Mesodermal cell (in vitro differentiated cells): ENCODE measurements around the gene PTPRE.

Source experiments
- H3K27ac ChIP-seq: 2 replicates; pipeline ENCODE4 v1.7.0; 2013; ENCODE audit warnings: mild to moderate bottlenecking, low read depth, low read length, moderate library complexity; ENCODE audit not compliant: severe bottlenecking
- H3K36me3 ChIP-seq: 2 replicates; pipeline ENCODE4 v1.7.1; 2013; ENCODE audit warnings: mild to moderate bottlenecking, low read length, moderate library complexity; ENCODE audit not compliant: control insufficient read depth, insufficient read depth
- H3K4me1 ChIP-seq: one replicate; pipeline ENCODE4 v1.7.1; 2013; ENCODE audit warnings: mild to moderate bottlenecking, low read length; ENCODE audit not compliant: insufficient read depth, control insufficient read depth, poor library complexity, severe bottlenecking
- H3K4me3 ChIP-seq: 2 replicates; pipeline ENCODE4 v1.7.0; 2013; ENCODE audit warnings: low read length, control low read depth, mild to moderate bottlenecking; ENCODE audit not compliant: insufficient read depth, poor library complexity, severe bottlenecking; ENCODE audit errors: extremely low read depth
- H3K9me3 ChIP-seq: 2 replicates; pipeline ENCODE4 v1.7.1; 2013; ENCODE audit warnings: mild to moderate bottlenecking, low read length, moderate library complexity; ENCODE audit not compliant: control insufficient read depth
- WGBS, 2 experiments: methylation state at CpG; one replicate each; pipeline ENCODE4 v1.1.5; 2013; ENCODE audit warnings: missing lambda C conversion rate in 2 of 2; ENCODE audit not compliant: insufficient coverage in 2 of 2; 5-methylcytosine and 5-hydroxymethylcytosine counted together

Gene PTPRE

DNA sequence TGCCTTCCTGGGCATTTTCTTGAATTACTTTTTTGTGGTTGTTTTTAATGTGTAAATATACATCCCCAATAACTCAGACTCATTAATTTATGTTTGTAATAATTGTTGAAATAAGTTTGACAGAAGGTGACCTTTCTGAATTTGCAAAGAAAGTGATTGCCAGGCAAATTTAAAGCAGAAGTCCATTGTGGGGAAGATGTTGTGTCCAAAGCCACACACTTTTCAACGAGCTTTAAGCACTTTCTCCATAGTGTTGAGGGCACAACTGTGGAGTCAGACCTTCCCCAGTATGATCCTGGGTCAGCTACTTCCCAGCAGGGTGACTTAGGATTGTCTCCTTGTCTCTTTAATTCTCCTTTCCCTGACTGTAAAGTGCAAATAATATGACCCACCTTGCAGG, 52.5 kb downstream of the PTPRE start:
- Histone ChIP-seq H3K36me3 (no peaks in the 10 kb centered on the region), H3K27ac (no peak overlapping the region)
- WGBS, 2 experiments, result 85% methylated on average over 1 of the region's 1 CpG; no CpG with 5 or more reads in 1 of the 2 experiments

DNA sequence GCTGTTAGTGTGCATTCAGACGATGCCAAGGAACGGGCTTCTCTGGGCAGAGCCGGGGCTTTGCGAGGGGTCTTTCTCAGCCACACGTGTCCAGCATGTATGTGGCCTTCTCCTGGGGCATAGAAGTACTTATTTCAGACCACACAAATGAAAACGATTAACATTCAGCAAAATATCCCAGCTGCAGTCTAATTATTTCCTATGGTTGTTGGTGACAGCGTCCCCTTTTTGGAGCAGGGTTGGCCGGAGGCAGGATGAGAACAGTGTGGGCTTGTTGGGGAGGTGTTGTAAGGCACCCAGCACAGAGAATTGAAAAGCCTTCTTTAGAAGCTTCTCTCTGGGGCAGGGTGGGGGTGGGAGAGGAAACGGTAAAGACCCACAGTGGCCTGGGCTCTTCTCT, 54.2 kb downstream of the PTPRE start:
- WGBS, 2 experiments, result 77 to 85% methylated on average over 5 to 6 of the region's 9 CpGs
- H3K9me3 ChIP-seq, result peaks cover 4% of the 10 kb centered on the region
- no peaks in the 10 kb centered on the region for H3K36me3 ChIP-seq
- H3K4me1 ChIP-seq, result peaks cover 3% of the 10 kb centered on the region
- no peak overlapping the region for H3K4me3 ChIP-seq
- no peak overlapping the region for H3K27ac ChIP-seq

More for the DNA sequence above, 52.5 kb downstream of the PTPRE start:
- no peak overlapping the region for H3K4me3 ChIP-seq
- peaks cover 3% of the 10 kb centered on the region for H3K4me1 ChIP-seq
- peaks cover 4% of the 10 kb centered on the region for H3K9me3 ChIP-seq

GRCh38 chr10:127962205-127962604, 55.3 kb downstream of the PTPRE start:
- WGBS, 2 experiments, result 84 to 91% methylated on average over 12 to 13 of the region's 13 CpGs
- no peaks in the 10 kb centered on the region for H3K36me3 ChIP-seq
- no peak overlapping the region for H3K4me3 ChIP-seq
- no peaks in the 10 kb centered on the region for H3K9me3 ChIP-seq
- no peak overlapping the region for H3K27ac ChIP-seq
- H3K4me1 ChIP-seq, result peaks cover 3% of the 10 kb centered on the region

- Histone ChIP-seq H3K9me3 (no peaks in the 10 kb centered on the region), H3K27ac (no peak overlapping the region), H3K4me3 (no peak overlapping the region), H3K36me3 (no peaks in the 10 kb centered on the region), H3K4me1 (peaks cover 9% of the 10 kb centered on the region)
Measured at GRCh38 chr10:127963136-127963535, 56.2 kb downstream of the PTPRE start.

- Histone ChIP-seq H3K4me1 (peaks cover 12% of the 10 kb centered on the region), H3K27ac (no peak overlapping the region), H3K36me3 (no peaks in the 10 kb centered on the region), H3K9me3 (no peaks in the 10 kb centered on the region), H3K4me3 (no peak overlapping the region)
- WGBS, 2 experiments, result 93 to 95% methylated on average over 9 of the region's 12 CpGs
Measured at GRCh38 chr10:127964621-127965020, 57.7 kb downstream of the PTPRE start.

GRCh38 chr10:127966875-127967274, 60.0 kb downstream of the PTPRE start:
- H3K36me3 ChIP-seq, result no peaks in the 10 kb centered on the region
- H3K4me1 ChIP-seq, result peaks cover 8% of the 10 kb centered on the region
- no peaks in the 10 kb centered on the region for H3K9me3 ChIP-seq
- 87 to 100% methylated on average over 1 to 4 of the region's 5 CpGs for WGBS, 2 experiments
- H3K4me3 ChIP-seq, result no peak overlapping the region
- H3K27ac ChIP-seq, result no peak overlapping the region

- Histone ChIP-seq H3K27ac (peak overlapping the region; percentile 43), H3K9me3 (no peaks in the 10 kb centered on the region), H3K4me1 (peaks cover 8% of the 10 kb centered on the region), H3K4me3 (no peak overlapping the region), H3K36me3 (no peaks in the 10 kb centered on the region)
- 83 to 89% methylated on average over 2 of the region's 3 CpGs for WGBS, 2 experiments
Measured at GRCh38 chr10:127968027-127968441, 61.1 kb downstream of the PTPRE start.

DNA sequence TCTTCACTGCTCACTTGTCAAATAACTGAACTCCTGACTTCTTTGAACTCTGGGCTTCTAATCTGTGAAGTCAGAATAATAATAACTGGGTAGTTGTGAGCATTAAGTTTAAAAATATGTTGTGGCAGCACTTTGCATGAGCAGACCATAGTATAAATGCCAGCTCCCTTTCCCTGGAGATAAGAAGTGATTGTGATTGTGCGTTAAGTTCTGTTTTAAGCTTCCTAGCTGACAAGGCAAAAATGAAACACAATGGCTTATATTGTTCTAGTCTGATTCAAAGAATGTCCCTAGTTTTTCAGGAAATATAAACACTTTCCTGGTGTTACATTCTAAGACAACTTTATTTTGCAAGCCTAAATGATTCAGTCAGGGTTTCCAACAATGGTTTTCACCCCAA, 61.8 kb downstream of the PTPRE start:
- H3K9me3 ChIP-seq, result no peaks in the 10 kb centered on the region
- peaks cover 8% of the 10 kb centered on the region for H3K4me1 ChIP-seq
- 83% methylated on average over 1 of the region's 1 CpG; no CpG with 5 or more reads in 1 of the 2 experiments for WGBS, 2 experiments
- no peak overlapping the region for H3K4me3 ChIP-seq
- H3K36me3 ChIP-seq, result no peaks in the 10 kb centered on the region
- H3K27ac ChIP-seq, result peak overlapping the region; percentile 43

DNA sequence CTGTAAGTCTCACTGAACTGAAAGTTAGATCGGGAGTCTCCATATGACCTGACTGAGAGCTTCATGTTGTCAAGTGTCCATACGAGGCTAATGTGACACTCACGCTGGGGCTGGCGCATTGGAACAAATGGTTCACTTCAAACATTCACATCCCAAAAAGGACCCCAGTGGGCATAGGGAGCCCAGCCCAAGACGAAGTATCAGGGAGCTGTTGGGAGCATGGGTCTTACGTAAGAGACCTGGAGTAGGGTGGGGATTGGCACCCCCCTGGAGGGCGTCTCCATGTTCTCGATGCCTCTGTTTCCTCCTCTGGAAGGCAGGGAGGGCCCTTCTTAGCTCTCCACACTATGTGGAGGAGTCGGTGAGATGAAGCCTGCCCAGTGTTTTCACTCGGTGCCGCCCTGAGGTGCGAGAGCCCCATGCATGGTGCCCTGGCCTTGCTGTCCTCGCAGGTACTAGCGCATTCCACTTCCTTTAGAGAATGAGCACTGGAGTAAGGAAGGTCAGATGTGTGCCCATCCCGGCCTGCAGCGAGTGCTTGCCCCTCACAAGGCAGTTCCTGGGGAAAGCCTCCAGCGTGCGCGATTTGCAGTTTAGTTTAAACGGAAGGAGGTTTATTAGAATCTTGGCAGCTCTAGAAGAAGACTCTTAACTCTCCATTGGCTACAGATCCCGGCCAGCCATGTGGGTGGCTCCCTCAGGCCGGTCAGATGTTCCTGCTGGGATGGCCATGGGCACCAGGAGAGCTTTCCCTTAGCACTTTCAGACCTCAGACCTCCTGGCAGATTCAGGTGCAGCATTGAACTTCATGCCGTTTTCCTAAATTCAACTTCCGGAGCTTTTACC, 64.4 kb downstream of the PTPRE start:
- 91 to 96% methylated on average over 22 to 24 of the region's 24 CpGs for WGBS, 2 experiments
- no peak overlapping the region for H3K4me3 ChIP-seq
- H3K9me3 ChIP-seq, result no peaks in the 10 kb centered on the region
- H3K36me3 ChIP-seq, result no peaks in the 10 kb centered on the region
- no peak overlapping the region for H3K27ac ChIP-seq
- peaks cover 12% of the 10 kb centered on the region for H3K4me1 ChIP-seq

DNA sequence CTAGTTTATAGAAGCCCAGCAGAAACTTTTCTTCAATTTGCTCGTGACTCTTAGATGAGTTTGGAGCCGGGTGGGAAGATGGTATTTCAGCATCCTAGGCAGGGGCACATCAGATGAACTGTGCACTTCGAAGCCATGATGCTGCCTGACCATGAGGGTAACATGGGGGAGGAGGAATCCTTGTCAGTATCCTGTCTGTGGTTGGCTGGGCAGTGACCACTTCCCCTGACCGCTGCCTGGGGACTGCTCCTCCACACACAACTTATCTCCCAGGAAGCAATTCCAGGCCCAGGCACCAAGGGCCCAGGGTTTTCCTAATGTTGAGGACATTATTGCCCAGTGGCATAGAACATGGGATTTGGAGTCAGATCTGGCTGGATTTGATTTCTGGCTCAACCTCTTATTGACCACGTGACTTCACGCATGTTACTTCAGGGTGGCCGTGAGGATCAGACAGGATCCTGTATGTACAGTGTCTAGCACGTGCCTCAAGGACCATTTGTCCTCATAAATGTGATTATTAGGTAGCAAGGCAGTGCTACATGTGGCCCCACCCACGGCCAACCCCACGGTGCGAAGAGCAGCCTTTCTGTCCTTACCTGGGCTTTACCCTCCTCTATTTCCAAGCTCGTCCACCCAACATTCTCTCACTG, 65.2 kb downstream of the PTPRE start:
- Histone ChIP-seq H3K27ac (no peak overlapping the region), H3K36me3 (no peaks in the 10 kb centered on the region), H3K9me3 (no peaks in the 10 kb centered on the region), H3K4me1 (peaks cover 20% of the 10 kb centered on the region), H3K4me3 (no peak overlapping the region)
- 95 to 98% methylated on average over 10 of the region's 12 CpGs for WGBS, 2 experiments
